GM21786 (cell line): ENCODE data around the gene KIRREL3.
"Not testable (repeated sequence)": the region's sequence is repeated elsewhere in the genome, so short reads cannot be mapped to it uniquely, and the experiment has no call there.

Source experiments
- ATAC-seq: cut with Tn5 transposase; IDR thresholded peaks from one replicate; pipeline ENCODE4 v1.9.1; 2021; ENCODE audit not compliant: unreplicated experiment

The KIRREL3 gene

GRCh38 chr11:126374562-126375300, 625.8 kb downstream of the KIRREL3 start:
- ATAC-seq = not testable (repeated sequence)

- ATAC-seq = not testable (repeated sequence)
These were observed 627.0 kb downstream of the KIRREL3 start for GRCh38 chr11:126373389-126374066.
